Thyroid gland (tissue), 4 donors: ENCODE data around the gene THRSP. TPM values are rescaled to one million over a fixed set of nuclear protein-coding genes. Genes with fewer than 3 reads are reported as not detected.

Experiments used
- DNase-seq, 2 donors: peaks; one replicate each; pipeline ENCODE4 v3.0.0-alpha.2; 2019
- H3K27ac ChIP-seq, 3 donors: fragments of 200-600 bp; sonication (generic); 1 replicate in 2 of 3; 2 replicates in 1 of 3; pipeline ENCODE4 v1.5.1; 2016 to 2019; ENCODE audit warnings: mild to moderate bottlenecking in 1 of 3, moderate library complexity in 1 of 3
- H3K27me3 ChIP-seq: fragments of 200-600 bp; sonication (generic); one replicate; pipeline ENCODE4 v1.5.1; 2019
- H3K36me3 ChIP-seq, 2 donors: fragments of 200-600 bp; sonication (generic); one replicate each; pipeline ENCODE4 v1.5.1; 2016 to 2019
- H3K4me1 ChIP-seq, 2 donors: fragments of 200-600 bp; sonication (generic); one replicate each; pipeline ENCODE4 v1.5.1; 2017 to 2019
- H3K4me3 ChIP-seq, 3 donors: fragments of 200-600 bp; sonication (generic); replicated peaks in 1 of 3; 1 replicate in 2 of 3; 2 replicates in 1 of 3; pipeline ENCODE4 v1.5.1; 2016; ENCODE audit warnings: mild to moderate bottlenecking in 1 of 3
- H3K9me3 ChIP-seq: fragments of 200-600 bp; sonication (generic); one replicate; pipeline ENCODE4 v1.5.1; 2017
- CTCF ChIP-seq, 6 experiments: fragments of 200-600 bp in 3 of 6; fragments of 450-650 bp in 3 of 6; sonication (generic) in 3 of 6; IDR thresholded peaks; one replicate each; pipeline ENCODE4 v1.5.1; 2016 to 2019; ENCODE audit warnings: antibody characterized with exemption in 6 of 6, mild to moderate bottlenecking in 2 of 6, inconsistent platforms in 1 of 6, moderate library complexity in 1 of 6
- POLR2A ChIP-seq, 2 donors: fragments of 450-650 bp; IDR thresholded peaks; one replicate each; pipeline ENCODE4 v1.6.1; 2017; ENCODE audit warnings: antibody characterized with exemption in 2 of 2, mild to moderate bottlenecking in 2 of 2, moderate library complexity in 1 of 2
- WGBS, 2 donors: methylation state at CpG; one replicate each; pipeline ENCODE4 v1.1.5; 2017; 5-methylcytosine and 5-hydroxymethylcytosine counted together
- intact Hi-C: fragments of 100-400 bp; cut with DNase I; formaldehyde crosslinking; loops from one replicate; pipeline ENCODE4 v1.15.1; 2023
- total RNA-seq, 4 donors: library from RNA; depleted of rRNA; stranded (reverse); fragments of >200 nt; gene quantifications; one replicate each; pipeline ENCODE4 v1.2.3, GENCODE V29; 2016

THRSP gene
- total RNA-seq, 4 donors from 2014 or later: 0.67 to 7.2 (median 2.8) TPM; not detected in 1

GRCh38 chr11:78067704-78068103 is 4.0 kb downstream of the THRSP start:
- H3K27me3 ChIP-seq: no peaks in the 10 kb centered on the region
- H3K27ac ChIP-seq: peak overlapping the region in 2 of 3 donors; percentile 10 to 32
- 83 to 88% methylated on average over 4 of the region's 4 CpGs for WGBS, 2 donors
- H3K9me3 ChIP-seq: no peaks in the 10 kb centered on the region
- DNase-seq: no peak
- no peak overlapping the region for H3K4me3 ChIP-seq
- no peak for TF ChIP-seq CTCF (IDR thresholded peaks at IDR 0.05)
- no peak for TF ChIP-seq POLR2A (IDR thresholded peaks at IDR 0.05)
- intact Hi-C loops: no loop called here
- peaks cover 6 to 8% of the 10 kb centered on the region in 2 donors for H3K36me3 ChIP-seq
- H3K4me1 ChIP-seq: peaks cover 18 to 52% of the 10 kb centered on the region in 2 donors

GRCh38 chr11:78069465-78069864 is 5.8 kb downstream of the THRSP start:
- no peaks in the 10 kb centered on the region for H3K27me3 ChIP-seq
- H3K4me1 ChIP-seq: peaks cover 5 to 39% of the 10 kb centered on the region in 2 donors
- peak overlapping the region in 2 of 3 donors; percentile 19 to 79 for H3K27ac ChIP-seq
- intact Hi-C loops: no loop called here
- H3K9me3 ChIP-seq: no peaks in the 10 kb centered on the region
- H3K4me3 ChIP-seq: no peak overlapping the region
- DNase-seq: no peak
- TF ChIP-seq POLR2A (IDR thresholded peaks at IDR 0.05): no peak
- TF ChIP-seq CTCF (IDR thresholded peaks at IDR 0.05): no peak
- WGBS, 2 donors: 66 to 73% methylated on average over 2 of the region's 2 CpGs
- H3K36me3 ChIP-seq: peaks cover 6 to 8% of the 10 kb centered on the region in 2 donors

- Histone ChIP-seq H3K36me3 (peaks cover 6 to 8% of the 10 kb centered on the region in 2 donors), H3K27me3 (no peaks in the 10 kb centered on the region), H3K4me1 (peaks cover 9 to 48% of the 10 kb centered on the region in 2 donors), H3K9me3 (no peaks in the 10 kb centered on the region), H3K4me3 (no peak overlapping the region), H3K27ac (peak overlapping the region in 2 of 3 donors; percentile 16 to 79)
- peak; percentile 74 to 75 for DNase-seq
- intact Hi-C loops: no loop called here
- WGBS, 2 donors: 36 to 49% methylated on average over 2 of the region's 2 CpGs
- TF ChIP-seq POLR2A (IDR thresholded peaks at IDR 0.05): peak in 1 of 2 donors; percentile 10
- TF ChIP-seq CTCF (IDR thresholded peaks at IDR 0.05): no peak
Observed at GRCh38 chr11:78070621-78071020, 7.0 kb downstream of the THRSP start.

GRCh38 chr11:78071717-78072116 is 8.1 kb downstream of the THRSP start:
- WGBS, 2 donors: 80 to 84% methylated on average over 3 of the region's 3 CpGs
- intact Hi-C loops: no loop called here

More at GRCh38 chr11:78071717-78072116, 8.1 kb downstream of the THRSP start:
- H3K4me1 ChIP-seq: peaks cover 12 to 56% of the 10 kb centered on the region in 2 donors
- H3K36me3 ChIP-seq: peaks cover 6 to 8% of the 10 kb centered on the region in 2 donors
- no peaks in the 10 kb centered on the region for H3K27me3 ChIP-seq
- TF ChIP-seq POLR2A (IDR thresholded peaks at IDR 0.05) (no peak), CTCF (IDR thresholded peaks at IDR 0.05) (no peak)
- no peak overlapping the region for H3K4me3 ChIP-seq
- H3K27ac ChIP-seq: peak overlapping the region in 1 of 3 donors; percentile 16
- no peaks in the 10 kb centered on the region for H3K9me3 ChIP-seq
- DNase-seq: no peak
